ENCODE data around the gene MRPL50.
"Not testable (repeated sequence)": the region's sequence is repeated elsewhere in the genome, so short reads cannot be mapped to it uniquely, and the experiment has no call there.

The MRPL50 gene

GRCh38 chr9:101417389-101417788, 19.0 kb upstream of the MRPL50 start:
- no peak for DNase-seq

GRCh38 chr9:101415578-101415977, 17.2 kb upstream of the MRPL50 start:
- no peak for DNase-seq

GRCh38 chr9:101414839-101415238, 16.4 kb upstream of the MRPL50 start:
- no peak for DNase-seq

GRCh38 chr9:101409079-101409477, 10.7 kb upstream of the MRPL50 start:
- DNase-seq: no peak

- no peak for DNase-seq
These were observed 10.1 kb upstream of the MRPL50 start for GRCh38 chr9:101408374-101409078.

GRCh38 chr9:101403516-101404285, 5.3 kb upstream of the MRPL50 start:
- no peak for DNase-seq

GRCh38 chr9:101400120-101400519, 1.7 kb upstream of the MRPL50 start:
- DNase-seq: peak; percentile 19

GRCh38 chr9:101399643-101399970, 1.2 kb upstream of the MRPL50 start:
- DNase-seq: no peak

- DNase-seq: no peak
These were observed 668 bp upstream of the MRPL50 start for GRCh38 chr9:101398930-101399642.

- no peak for DNase-seq
These were observed 711 bp downstream of the MRPL50 start for GRCh38 chr9:101397746-101398067.

GRCh38 chr9:101394687-101395086, 3.7 kb downstream of the MRPL50 start:
- DNase-seq: no peak

GRCh38 chr9:101393135-101393534, 5.3 kb downstream of the MRPL50 start:
- DNase-seq: no peak

GRCh38 chr9:101388507-101388993, 9.9 kb downstream of the MRPL50 start:
- DNase-seq: peak; percentile 51

GRCh38 chr9:101387871-101388506, 10.4 kb downstream of the MRPL50 start:
- DNase-seq: peak; percentile 79

GRCh38 chr9:101384873-101385536, 13.4 kb downstream of the MRPL50 start, which contains the start of gene BAAT:
Gene BAAT (minus strand): TSS chr9:101385006. CDS start chr9:101371404, 13,602 bp downstream.
- not testable (repeated sequence) for DNase-seq

- DNase-seq: no peak
These were observed 15.1 kb downstream of the MRPL50 start for GRCh38 chr9:101383361-101383760.

- no peak for DNase-seq
These were observed 16.5 kb downstream of the MRPL50 start for GRCh38 chr9:101381833-101382342.

- no peak for DNase-seq
These were observed 17.3 kb downstream of the MRPL50 start for GRCh38 chr9:101381118-101381517.

GRCh38 chr9:101380295-101380694, 18.1 kb downstream of the MRPL50 start:
- no peak for DNase-seq

GRCh38 chr9:101376111-101376848, 22.1 kb downstream of the MRPL50 start:
- DNase-seq: no peak

- no peak for DNase-seq
These were observed 22.9 kb downstream of the MRPL50 start for GRCh38 chr9:101375546-101375945.

Data from COR-L47 (cell line).